Measurements from ENCODE around the gene MRPS6.

Gene MRPS6

DNA sequence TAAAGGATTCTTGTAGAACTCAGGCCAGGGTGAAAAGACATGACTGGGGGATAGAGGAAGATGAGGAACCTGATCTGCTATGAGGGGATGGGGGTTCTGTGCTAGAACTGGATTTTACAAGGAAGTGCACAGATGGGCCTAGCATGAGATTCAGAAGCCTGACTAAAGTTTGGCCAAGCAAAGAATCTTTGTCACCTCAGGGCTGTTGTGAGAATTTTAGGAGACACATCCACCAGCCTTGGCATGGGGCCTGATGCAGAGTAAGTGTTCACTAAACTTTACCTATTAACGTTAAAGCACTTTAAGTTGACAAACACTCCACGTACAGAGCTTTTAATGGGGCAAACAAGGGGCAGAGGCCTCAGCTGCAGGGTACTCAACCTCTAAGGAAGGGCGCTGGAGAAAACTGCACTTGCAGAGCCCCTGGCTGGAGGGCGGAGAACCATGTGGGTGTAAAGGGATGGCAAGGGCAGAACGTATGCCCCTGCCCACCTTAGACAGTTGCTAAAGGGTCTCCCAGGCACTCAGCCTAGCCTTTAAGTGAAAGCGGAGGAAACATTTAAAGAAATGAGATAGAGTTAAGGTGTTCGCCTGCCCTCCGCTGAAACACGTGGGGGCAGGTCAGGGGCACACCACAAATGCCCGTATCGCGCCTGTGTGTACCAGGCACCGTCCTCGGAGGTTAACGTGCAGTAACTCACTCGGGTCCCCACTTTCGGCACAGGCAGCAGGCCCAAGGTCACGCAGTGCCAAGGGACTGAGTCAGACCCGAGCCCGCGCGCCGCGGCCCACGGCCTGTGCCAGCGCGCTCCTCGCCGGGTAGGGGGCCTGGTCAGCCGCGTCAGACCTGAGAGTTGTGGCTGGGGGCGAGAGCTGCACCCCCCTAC is 990 bp upstream of the MRPS6 start:
- no peak for DNase-seq

- no peak for DNase-seq
Measured at GRCh38 chr21:34073749-34074282, 438 bp downstream of the MRPS6 start.

GRCh38 chr21:34074283-34075090 is 1.1 kb downstream of the MRPS6 start:
- peak; percentile 48 for DNase-seq

GRCh38 chr21:34075091-34075425 is 1.7 kb downstream of the MRPS6 start:
- DNase-seq: no peak

GRCh38 chr21:34075760-34076660 is 2.6 kb downstream of the MRPS6 start:
- no peak for DNase-seq

DNA sequence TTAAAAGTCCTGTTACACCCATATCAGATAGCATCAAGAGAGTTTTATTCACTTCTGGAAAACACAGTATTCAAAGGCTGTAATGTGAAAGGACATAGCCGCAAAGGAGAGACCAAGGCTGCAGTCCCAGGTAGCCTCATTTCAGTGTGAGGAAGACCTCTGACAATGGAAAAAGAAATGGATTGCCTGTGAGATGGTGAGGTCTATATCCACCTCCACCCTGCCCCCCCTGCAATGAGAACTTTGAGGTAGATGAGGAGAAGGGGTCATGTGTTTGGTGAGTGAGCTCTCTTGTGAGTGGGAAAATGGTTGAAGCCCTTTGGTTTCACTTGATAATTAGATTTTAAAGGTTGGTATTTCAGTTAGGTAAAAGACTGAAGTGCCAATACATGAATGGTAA is 3.5 kb downstream of the MRPS6 start:
- DNase-seq: no peak

DNA sequence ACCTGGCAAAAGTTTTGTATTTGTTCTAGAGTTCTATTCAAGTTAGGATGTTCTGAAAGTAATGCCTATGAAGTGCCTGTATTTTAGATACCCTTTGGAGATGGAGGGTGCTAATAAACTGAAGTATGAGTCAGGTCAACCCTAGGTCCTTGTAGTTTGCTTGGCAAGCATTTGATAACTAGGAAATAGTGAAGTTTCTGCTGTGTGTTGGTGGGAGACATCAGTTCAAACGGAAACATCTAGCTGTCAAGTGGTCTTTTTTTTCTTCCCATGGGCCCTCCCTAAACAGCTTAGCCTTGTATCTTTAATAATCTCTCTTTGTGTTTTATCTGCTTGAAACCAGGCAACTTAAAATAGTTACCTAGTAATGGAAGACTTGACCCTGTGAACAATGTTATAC is 4.5 kb downstream of the MRPS6 start:
- DNase-seq: no peak

GRCh38 chr21:34078915-34079314 is 5.5 kb downstream of the MRPS6 start:
- DNase-seq: no peak

DNA sequence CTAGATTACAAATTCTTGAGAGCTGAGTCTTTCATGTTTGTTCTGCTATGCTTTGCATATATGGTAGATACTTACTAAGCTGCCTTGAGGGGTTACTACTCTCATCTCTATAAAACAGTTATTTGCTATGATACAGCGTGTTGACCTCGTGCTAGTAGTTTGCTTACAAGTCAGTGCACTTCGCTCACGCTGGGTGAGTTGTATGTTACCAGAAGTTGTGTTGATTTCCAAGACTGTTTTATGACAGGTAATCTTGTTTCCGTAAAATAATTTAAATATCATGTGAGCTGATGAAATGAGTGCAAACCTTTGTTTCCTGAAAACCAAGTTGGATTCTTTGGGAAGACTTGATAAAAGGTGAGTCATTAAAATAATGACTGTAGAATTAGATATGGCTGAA is 7.3 kb downstream of the MRPS6 start:
- no peak for DNase-seq

DNA sequence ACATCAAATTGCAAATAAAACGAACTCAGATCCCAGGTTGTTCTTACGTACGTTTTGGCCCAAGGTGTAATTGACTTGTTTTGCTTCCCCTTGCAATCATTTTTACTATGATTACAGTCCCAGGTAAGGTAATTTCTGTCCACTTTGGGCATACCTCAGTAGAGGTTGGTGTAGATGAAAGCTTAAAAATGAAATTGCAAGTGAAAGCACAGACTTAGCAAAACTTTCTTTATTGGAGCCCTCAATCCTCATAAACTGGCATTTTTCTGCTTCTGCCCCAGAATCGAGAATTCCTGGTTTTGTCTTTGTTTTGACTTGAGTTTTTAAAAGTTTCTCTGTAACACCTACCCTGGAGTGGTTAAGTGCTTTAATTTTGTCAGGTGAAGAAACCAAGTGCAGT is 9.4 kb downstream of the MRPS6 start:
- DNase-seq: no peak

GRCh38 chr21:34083357-34083756 is 10.0 kb downstream of the MRPS6 start:
- no peak for DNase-seq

DNA sequence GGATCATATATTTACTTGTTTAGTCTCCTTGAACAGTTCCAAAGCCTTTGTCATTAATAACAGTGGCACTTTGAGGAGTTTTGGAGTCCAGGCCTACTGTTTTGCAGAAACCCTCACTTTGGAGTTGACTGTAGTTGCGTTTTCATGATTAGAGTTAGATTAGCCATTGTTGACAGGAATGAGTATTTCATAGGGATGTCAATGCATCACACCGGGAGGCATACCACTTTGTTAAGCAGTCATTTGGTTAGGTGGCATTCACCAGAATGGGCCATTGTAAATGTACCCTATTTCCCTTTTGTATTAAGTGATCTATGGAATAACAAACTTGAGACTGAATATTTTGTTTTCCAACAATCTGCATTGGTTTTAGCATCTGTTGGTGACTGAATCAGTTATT is 11.8 kb downstream of the MRPS6 start:
- DNase-seq: no peak

DNA sequence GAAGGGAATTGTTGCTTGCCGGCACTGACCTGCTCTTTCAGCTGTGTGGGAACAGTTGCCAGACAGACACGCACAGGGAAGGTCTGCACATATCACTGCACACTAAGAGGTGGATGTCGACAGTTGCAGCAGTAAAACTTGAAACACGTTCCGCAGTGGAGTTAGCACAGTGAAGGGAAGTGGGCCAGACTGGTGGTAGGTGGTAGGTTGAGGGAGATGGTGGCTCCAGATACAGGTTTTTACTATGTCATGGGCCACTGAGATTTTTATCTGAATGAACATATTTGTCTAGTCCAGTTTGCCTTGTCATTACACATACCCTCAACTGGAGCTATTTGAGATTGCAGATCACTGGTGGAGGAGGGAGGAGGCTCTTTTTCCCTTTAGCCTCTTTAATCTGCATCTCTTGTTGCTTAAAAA is 13.5 kb downstream of the MRPS6 start:
- no peak for DNase-seq

- DNase-seq: no peak
Measured at GRCh38 chr21:34088752-34089151, 15.4 kb downstream of the MRPS6 start.

- no peak for DNase-seq
Measured at GRCh38 chr21:34091032-34091431, 17.7 kb downstream of the MRPS6 start.

DNA sequence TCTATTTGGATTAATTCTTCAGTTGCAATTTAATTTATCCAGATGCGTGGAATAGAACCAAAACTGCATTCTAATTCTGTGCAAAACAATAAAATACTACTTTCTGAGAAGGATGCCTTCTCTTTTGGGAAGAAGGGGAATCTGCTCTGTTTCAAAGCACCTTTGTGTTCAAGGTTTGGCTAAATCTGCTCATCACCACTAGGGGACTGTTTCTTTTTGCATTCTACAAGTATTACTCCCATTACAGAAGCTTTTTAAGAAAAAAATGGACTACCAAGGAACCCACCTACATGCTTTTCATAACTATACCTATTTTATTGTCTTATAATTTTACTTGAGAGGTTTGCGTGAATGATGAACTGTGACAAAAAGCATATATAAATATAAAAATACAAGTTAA is 18.2 kb downstream of the MRPS6 start:
- DNase-seq: no peak

DNA sequence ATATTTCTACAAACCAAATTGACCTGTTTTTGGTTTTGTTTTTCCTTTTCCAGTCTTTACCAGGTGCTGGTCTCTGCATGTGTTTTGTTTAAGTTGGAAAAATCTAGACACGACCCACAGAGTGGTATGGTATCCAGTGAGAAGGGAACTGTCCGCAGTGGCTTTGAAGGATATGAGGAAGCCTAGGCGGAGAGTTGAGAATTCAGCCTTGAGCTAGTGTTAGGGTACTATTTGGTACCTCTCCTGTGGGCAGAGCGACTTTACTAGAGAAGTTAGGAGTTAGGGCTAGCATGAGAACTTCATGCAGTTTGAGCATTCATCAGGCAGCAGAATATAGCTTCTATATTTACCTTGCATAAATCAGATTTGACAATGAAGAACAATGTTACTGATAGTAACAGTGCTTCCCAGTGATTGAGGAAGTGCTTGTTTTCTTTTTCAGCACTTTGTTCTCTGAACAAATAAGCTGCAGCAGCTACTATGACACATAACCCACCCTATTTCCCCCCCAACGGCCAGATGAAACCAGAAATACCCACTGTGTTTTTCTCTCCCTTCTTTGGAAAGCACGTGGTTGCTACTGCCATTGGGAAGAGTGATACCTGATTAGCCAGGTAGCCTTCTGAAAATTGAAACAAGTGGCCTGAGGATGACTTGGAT is 19.0 kb downstream of the MRPS6 start:
- no peak for DNase-seq

DNA sequence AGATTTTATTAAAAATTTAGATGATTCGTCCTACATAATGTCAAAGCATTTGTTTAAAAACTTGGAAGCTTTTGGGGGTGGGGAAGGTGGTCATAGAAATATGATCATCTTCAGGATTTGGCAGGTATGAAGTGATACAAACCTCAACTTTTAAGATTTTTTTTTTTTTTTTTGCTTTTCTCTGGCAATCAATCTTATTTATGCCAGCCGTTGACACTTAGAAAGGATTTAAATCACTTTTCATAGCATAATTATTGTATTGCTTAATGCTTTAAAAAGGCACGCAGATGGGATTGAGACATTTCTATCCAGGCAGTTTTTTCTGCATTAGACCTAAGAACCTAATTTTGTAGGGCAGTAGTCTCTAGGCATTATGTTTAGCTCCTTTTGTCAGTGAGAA is 19.7 kb downstream of the MRPS6 start:
- no peak for DNase-seq

DNA sequence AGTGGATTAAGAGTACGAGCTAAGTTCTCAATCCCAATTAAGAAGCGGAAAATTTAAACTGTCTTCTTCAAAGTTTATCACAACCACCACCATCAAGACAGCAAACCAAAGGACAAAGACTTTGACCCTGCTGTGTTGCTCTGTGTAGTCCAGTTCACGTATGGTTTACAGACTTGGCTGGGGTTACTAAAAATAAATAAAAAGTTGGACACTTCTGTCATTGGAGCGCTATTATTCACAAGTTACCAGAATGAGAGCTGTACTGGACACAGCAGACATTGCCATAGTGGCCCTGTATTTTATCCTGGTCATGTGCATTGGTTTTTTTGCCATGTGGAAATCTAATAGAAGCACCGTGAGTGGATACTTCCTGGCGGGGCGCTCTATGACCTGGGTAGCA is 21.6 kb downstream of the MRPS6 start:
- no peak for DNase-seq

DNA sequence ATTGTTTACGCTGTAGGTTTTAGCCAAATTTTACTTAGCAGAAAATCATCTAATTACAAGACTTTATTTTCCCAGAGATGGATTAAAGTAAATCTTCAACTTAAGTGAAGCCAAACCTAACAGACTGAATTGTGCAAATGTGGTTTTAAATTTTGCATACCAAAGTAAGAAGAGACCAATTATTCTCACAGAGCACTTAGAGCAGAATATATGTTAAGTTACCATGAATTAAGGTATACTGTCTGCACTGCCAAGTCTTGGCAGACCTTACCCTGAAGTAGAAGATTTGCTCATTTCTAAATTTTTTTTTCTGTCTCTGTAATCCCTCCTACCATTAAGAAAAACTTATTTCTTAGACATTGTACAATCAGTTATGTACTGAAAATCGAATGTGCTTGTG is 24.1 kb downstream of the MRPS6 start:
- no peak for DNase-seq

DNA sequence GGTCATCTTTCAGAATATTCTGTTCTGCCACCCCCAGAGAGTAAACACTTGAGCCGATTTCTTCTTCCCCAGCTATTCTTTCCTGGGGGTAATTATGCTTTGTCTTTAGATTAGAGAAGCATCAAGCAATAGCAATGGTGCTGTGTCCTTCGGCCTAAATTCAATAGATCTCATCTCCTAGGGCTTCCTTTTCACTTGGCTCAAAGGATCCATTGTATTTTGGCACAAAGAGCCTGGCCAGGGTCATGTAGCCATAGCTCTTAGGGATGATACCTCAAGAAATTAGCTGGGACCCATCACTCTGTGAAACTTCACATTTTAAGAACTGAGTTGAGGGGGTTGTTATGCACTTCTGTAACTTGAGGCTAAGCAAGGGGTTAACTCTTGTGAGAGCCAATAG is 27.0 kb downstream of the MRPS6 start:
- DNase-seq: no peak

- no peak for DNase-seq
Measured at GRCh38 chr21:34100790-34101189, 27.4 kb downstream of the MRPS6 start.

Data from retina (tissue), 1 donor.